ENCODE results near the gene RAB36.

DNA sequence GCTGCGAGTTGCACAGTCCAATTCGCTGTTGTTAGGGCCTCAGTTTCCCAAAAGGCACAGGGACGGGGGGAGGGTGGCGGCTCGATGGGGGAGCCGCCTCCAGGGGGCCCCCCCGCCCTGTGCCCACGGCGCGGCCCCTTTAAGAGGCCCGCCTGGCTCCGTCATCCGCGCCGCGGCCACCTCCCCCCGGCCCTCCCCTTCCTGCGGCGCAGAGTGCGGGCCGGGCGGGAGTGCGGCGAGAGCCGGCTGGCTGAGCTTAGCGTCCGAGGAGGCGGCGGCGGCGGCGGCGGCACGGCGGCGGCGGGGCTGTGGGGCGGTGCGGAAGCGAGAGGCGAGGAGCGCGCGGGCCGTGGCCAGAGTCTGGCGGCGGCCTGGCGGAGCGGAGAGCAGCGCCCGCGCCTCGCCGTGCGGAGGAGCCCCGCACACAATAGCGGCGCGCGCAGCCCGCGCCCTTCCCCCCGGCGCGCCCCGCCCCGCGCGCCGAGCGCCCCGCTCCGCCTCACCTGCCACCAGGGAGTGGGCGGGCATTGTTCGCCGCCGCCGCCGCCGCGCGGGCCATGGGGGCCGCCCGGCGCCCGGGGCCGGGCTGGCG is 35.1 kb downstream of the RAB36 start, which contains the start of gene BCR:
- TF ChIP-seq CBX8 (IDR thresholded peaks at IDR 0.05) (no peak), MYC (IDR thresholded peaks at IDR 0.05; ENCODE audit: borderline replicate concordance, low read length) (no peak), CBX2 (IDR thresholded peaks at IDR 0.05; ENCODE audit: borderline replicate concordance, low read depth) (no peak), SREBF2 (IDR thresholded peaks at IDR 0.05) (no peak)
- TF ChIP-seq, protein P1, sequence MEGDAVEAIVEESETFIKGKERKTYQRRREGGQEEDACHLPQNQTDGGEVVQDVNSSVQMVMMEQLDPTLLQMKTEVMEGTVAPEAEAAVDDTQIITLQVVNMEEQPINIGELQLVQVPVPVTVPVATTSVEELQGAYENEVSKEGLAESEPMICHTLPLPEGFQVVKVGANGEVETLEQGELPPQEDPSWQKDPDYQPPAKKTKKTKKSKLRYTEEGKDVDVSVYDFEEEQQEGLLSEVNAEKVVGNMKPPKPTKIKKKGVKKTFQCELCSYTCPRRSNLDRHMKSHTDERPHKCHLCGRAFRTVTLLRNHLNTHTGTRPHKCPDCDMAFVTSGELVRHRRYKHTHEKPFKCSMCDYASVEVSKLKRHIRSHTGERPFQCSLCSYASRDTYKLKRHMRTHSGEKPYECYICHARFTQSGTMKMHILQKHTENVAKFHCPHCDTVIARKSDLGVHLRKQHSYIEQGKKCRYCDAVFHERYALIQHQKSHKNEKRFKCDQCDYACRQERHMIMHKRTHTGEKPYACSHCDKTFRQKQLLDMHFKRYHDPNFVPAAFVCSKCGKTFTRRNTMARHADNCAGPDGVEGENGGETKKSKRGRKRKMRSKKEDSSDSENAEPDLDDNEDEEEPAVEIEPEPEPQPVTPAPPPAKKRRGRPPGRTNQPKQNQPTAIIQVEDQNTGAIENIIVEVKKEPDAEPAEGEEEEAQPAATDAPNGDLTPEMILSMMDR (IDR thresholded peaks at IDR 0.05) = no peak
